IMR-90 (cell line): Measurements from ENCODE around the gene SHROOM3. TPM values are rescaled to one million over a fixed set of nuclear protein-coding genes. Genes with fewer than 3 reads are reported as not detected.

Experiments used
- CTCF ChIP-seq: conservative IDR thresholded peaks from 2 replicates; pipeline ENCODE4 v1.5.1; 2012; ENCODE audit warnings: mild to moderate bottlenecking, low read depth, low read length, improper control_type of control experiment
- NFE2L2 ChIP-seq: fragments of 150-350 bp; IDR thresholded peaks from 2 replicates; pipeline ENCODE4 v1.6.1; 2016; ENCODE audit warnings: low read depth, mild to moderate bottlenecking, low read length
- polyA plus RNA-seq, 3 experiments: library from polyadenylated mRNA; depleted of rRNA; stranded (reverse); fragments of >200 nt; gene quantifications; 2 replicates each; pipeline ENCODE4 v1.2.3, GENCODE V29; 2012; ENCODE audit warnings: low replicate concordance in 1 of 3
- total RNA-seq: library from RNA; depleted of rRNA; stranded (reverse); fragments of >200 nt; gene quantifications from 2 replicates; pipeline ENCODE4 v1.2.3, GENCODE V29; 2012

The SHROOM3 gene
- total and polyA plus RNA-seq, 2 of the 4 experiments (the other 2 are of a cell fraction), result 10.8 to 19.5 TPM

GRCh38 chr4:76570141-76570973, 135.3 kb downstream of the SHROOM3 start (continued):
- no peak for TF ChIP-seq CTCF
- peak; percentile 48; the same call in 1 of the 2 replicates for TF ChIP-seq NFE2L2
